ENCODE results near the gene FAM53B.
"Not testable (repeated sequence)": the region's sequence is repeated elsewhere in the genome, so short reads cannot be mapped to it uniquely, and the experiment has no call there.

The FAM53B gene

DNA sequence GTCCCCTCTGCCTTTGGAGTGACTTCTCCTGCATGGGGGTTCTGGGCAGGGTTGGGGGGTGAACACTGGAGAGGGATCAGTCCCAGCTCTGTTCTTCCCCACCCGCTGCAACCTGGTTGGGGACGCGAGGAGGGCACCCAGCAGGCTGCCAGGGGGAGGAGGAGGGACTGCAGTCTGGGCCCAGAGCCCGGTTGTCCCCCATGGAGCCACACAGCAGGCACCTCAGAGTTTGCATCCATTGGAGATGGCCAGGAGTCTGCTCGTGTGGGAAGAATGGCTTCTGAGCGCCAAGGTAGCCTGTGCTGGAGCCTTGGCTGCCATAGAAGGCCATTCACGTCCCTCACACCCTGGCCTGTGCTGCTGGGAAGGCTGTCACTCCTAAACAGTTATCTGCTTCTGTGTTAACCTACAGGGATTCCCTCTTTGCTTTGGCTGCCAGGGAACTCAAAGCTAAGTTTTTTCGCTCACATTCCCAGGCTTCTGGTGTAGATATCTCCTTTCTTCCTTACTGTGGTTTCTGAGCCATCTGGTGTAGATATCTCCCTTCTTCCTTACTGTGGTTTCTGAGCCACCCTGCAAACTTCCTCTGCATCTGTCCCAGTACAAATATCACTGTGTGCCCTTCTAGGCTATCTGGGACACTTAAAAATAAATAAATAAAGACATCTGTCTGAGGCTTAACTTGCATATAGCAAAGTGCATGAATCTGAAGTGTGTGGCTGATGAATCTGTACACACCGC lies 148.9 kb downstream of the FAM53B start:
- DNase-seq, result no peak

DNA sequence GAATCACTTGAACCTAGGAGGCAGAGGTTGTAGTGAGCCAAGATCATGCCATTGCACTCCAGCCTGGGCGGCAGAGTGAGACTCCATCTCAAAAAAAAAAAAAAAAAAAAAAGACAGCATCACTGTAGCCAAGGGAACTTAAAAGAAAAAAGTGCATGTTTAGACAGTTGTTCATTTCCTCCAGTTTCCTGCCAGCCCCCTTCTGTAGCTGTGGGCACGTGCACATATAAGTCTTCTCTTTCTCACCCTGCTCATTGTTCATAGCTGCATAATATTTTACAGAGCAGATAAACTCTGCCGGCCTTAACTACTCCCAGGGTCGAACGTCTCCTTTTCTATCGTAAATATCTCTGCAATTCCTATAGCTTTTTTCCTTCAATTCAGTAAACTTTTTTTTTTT lies 149.9 kb downstream of the FAM53B start:
- no peak for DNase-seq

DNA sequence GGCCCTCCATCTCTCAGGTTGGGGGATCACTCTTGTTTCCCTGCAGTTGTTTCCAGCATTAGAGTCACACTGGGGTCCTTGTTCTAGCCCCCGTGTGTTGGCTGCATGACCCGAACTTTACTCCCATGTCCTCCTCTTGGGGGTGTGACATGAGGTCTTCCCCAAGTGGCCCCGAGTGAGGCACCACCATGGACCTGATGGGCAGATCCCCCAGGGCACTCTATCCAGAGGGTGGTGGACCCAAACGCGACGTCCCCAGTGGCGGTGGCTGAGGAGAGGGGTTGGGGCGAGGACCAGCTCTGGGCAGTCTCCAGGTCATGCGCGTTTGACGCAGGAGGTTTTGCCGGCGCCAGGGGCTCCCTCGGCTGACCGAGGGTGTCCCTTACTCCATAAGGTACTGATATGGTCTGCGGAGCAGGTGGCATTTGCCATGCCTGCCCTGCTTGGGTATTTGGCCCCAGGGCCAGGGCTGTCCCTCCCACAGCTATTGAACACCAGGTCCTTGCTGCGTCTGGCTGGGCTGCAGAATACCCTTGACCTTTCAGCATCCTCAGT lies 150.7 kb downstream of the FAM53B start:
- no peak for DNase-seq

DNA sequence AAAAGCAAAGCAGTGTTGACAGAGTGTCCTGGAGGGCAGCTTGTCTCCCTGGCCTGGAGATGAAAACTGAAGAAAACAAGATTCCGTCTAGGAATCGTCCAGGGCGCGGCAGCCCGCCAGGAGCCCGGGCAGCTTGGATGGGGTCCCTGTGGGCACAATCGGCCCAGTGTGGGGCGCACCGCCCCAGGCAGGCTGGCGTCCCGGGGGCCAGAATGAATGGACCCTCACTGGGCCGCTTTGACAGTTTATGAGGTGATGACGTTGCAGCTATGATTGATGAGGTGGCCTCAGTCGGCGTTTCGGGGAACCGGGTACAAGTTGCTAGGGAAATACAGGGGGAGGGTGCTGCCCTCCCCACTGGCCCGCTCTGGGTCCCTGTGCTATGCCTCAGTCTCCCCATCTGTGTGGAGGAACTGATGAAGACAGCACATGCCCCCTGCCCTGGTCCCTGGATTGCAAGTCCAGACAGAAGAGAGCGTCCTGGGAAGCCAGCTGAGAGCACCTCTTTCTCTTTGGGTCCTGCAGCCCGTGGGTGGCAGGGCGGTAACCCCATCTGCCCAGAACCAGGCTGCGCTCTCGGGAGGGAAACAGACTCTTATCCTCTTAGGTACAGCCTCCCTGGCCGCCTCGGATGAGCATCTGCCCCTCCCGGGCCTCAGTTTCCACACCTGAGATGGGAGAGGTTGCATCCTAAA lies 151.3 kb downstream of the FAM53B start:
- no peak for DNase-seq

DNA sequence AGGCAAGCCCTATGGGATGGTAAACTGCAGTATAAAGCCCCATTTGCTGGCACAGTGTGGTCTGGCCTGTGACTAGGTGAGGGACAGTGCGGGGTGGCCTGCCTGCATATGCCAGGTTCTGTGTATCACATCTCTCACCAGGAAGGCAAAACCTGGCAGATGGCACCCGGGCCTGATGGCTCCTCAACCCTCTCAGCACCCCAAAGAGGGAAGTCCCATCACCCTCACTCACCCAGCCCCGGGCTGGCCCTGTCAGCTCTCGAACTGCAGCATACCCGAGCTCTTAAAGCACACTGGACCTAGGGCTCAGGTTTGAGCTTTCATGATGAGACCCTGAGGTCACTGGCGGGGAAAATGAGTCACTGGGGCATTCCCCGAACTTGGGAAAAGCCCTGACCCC lies 152.1 kb downstream of the FAM53B start:
- no peak for DNase-seq

DNA sequence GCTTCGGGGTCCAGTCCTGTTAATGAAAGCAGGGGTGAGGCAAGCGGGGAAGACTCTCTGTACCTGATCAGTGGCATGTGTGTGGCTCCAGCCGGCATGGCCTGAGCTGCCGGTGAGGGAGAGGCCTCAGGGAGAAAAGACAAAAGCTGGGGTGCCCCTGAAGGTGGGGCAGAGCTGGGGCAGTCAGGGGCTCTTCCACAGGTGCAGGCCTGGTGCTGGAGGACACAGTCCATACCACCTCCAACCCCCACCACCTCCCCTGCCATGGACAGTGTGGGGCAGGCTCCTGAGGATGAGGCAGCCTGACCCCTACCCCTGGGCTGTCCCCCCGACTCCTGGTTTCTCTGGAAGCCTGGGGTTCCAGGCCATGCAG lies 153.1 kb downstream of the FAM53B start:
- DNase-seq, result no peak

DNA sequence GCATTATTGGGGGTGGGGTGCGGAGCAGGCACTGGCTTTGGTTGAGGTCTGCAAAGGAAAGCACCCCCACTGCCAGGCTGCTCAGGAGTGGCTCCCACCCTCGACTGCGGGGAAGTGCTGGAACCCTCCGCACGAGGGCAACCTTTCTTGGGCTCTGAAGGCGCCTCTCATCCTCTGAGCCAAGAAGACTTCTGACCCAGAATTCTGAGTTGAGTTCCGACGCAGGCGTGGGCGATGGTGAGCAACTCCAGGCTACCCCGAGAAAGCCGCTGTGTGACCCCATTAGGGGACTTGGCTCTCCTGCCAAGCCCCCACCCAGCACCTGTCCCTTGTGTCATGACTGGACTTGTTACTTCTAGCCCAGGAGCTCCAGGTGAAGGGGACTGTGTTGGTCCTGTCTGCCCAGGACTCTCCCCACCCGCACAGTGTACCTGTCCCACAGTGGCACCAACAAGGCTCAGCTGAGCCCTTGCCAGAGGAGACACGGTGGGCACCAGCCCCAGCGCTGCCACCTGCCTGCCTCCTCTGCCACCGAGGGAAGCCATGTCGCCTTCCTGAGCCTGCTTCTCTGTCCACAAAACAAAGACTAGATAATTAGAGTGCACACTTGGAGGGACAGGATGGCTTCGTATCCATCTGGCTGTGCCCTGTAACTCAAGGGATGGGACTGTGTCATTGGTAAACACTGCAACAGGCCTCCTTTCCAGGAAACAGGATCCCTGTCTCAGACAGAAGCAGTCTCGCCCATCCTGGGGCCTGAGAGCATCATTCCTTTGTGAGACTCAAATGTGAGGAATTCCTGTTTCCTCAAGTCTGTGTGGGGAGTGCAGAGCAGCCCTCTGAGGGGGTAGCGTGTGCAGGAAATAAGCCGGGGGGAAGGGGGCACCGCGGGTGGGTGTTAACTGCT lies 153.7 kb downstream of the FAM53B start:
- no peak for DNase-seq

DNA sequence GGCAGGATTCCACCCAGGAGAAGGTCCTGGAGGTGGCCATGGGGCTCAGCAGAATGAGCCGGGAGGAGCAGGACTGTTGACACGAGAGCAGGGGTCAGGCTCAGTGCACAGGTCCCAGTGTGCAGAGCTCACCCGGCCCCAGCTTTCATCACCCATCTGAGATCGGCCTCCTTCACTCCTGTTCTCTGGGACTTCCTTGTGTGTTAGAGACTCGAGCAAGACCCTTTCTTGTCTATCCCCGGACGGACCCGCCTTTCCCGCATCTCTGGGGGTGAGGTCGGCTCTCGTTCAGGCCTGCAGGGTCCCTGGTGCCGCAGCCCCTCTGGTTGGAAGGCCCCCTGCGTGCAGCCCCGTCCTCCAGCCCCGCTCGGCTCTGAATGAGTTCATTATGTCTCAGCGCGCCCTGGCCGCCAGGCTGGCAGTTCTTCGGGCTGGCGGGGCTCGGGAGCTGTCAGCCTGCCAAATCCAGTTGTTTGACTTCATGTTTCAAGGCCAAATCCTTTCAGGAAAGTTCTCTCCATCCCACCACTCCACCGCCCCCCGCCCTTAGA lies 154.6 kb downstream of the FAM53B start:
- DNase-seq, result no peak

DNA sequence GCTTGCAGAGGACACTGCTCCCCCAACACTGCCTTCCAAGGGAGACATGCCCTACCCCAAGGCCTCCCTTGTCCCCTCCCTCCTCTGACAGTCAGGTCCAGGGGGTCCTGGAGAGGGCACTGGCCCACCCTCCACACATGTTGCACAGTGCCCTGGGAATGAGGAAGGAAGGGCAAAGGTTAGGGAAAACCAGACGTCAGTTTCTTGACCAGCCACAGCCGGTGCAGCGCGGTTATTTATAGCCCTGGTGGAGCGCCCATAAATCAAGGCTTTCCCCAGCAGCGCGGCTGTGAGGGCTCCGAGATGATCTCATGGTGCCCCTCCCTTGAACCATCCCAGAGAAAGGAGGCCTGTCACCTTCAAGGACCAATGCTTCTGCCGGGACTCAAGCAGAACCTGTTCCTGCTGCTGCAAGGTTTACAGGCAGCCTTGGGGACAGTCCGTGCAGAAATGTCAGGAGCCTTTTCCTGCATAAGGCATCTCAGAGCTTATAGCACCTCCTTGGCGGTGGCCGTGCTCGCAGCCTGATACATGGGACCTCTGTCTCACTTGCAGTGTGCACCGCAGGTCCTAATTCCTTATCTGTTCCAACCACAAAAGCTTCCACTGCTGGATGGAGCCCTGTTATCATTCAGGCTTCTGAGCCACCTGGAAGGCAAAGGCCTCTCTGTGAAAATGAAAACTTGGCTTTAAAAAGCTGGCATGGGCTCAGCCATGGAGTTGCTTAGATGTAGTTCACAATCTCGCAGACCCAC lies 155.3 kb downstream of the FAM53B start:
- peak; percentile 17 to 25 for DNase-seq

DNA sequence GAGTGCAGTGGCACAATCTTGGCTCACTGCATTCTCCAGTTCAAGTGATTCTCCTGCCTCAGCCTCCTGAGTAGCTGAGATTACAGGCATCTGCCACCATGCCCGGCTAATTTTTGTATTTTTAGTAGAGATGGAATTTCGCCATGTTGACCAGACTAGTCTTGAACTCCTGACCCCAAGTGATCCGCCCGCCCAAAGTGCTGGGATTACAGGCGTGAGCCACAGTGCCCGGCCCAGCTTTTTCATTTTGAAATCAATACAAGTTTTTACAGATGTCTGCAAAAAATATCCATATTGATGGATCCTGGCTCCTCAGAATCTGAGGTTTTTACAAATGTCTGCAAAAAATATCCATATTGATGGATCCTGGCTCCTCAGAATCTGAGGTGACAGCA lies 155.8 kb downstream of the FAM53B start:
- DNase-seq, result not testable (repeated sequence)

DNA sequence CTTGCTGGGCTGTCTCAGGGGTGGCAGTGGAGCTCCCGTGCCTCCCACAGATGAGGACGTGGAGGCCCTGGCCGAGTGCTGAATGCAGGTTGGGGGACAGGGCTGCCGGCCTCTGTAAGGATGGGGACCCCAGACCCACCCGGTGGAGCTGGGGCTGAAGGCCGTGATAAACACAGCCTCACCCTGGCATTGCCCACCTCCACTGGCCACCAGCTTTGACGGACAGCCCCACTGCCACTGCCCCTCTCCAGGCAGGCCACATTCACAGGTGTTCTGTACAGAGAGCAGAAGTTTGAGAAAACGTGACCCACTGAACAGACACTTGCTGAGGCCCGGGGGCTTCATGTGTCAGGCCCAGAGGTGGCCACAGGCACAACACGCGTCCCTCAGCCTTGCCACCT lies 156.4 kb downstream of the FAM53B start:
- no peak for DNase-seq

DNA sequence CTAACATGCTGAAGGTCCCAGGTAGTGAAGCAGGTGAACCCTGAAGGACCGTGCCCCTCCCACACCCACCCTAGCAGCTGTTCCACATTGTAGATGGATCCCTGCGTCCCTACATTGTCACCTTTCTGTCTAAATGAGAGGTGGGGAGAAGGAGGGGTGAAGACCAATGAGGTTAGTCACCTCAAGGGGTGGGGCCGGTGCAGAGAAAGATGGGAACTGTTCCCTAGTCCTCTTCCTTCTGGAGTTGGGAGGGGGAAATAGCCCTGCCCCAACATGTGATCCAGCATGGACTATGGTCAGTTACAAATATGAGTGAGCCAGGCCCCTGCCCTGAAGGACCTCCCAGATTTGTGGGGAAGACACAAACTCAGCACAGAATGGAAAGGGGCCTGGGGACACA lies 158.0 kb downstream of the FAM53B start:
- DNase-seq, result no peak

DNA sequence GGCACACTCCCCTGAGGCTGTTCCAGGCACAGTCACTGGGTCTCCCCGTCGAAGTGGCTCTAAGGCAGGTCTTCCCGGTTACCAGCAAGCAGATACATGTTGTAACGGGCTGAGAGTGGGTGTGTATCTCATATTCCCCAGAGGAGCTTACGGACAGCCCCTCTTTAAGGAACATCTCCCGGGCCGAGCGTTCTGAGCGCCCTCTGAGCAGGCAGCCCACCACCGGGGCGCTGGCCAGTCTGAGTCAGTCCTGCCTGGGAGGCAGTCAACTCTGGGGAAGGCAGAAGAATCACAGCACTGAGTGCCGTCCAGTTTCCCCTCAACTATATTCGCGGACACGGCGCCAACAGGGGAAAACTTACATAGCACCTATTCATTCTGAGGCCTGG lies 165.2 kb downstream of the FAM53B start:
- no peak for DNase-seq

DNA sequence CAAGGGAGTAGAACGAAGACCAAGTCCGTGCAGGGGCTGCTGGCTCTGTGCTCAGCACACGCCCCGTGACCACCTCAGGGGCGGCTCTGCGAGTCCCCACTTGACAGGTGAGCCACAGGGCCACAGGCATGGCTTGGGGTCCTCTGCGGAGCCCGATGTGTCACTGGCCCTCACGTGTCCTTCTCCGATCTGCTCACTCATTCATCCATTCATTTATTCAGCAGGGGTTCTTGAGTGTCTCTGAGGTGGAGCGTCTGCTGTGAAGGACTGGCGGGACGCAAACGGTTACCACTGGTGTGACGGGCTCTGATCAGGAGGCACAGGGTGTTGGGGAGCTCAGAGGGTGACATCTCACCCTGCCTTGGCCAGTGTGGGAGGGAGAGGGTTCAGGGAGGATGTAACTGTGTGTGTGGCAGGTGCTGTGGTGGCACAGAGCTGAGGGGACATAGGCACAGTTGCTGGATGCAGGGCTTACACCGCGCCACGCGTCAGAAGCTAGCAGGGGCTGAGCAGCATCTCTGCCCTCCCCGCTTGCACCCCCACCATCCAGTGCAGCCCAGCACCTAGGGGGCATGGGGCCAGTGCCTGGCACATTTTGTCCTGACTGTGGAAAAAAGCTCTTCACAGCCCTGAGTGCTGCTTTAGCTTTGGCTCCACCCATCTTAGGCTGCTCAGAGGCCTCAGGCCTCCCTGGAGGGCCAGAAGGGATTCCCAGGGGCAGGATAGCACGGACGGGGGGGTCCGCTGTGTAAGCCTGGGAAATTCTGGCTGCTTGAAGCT lies 165.8 kb downstream of the FAM53B start:
- no peak for DNase-seq

DNA sequence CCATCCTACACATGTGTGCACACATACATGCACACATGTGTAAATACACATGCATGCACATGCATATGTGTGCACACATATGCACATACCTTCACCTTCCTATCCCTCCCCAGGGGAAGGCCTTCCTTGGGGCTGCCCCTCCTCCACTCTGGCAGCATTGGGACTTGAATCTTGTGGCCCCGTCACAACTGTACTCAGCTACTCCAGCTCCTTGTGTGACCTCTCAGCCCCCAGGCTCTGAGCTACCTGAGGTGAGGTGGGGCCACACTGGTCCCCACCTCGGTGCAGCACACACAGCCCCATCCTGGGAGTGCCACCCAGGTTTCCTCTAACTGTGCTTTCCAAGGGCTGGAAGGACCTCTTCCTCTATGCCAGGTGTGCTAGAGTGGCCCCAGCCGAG lies 166.5 kb downstream of the FAM53B start:
- DNase-seq, result no peak

DNA sequence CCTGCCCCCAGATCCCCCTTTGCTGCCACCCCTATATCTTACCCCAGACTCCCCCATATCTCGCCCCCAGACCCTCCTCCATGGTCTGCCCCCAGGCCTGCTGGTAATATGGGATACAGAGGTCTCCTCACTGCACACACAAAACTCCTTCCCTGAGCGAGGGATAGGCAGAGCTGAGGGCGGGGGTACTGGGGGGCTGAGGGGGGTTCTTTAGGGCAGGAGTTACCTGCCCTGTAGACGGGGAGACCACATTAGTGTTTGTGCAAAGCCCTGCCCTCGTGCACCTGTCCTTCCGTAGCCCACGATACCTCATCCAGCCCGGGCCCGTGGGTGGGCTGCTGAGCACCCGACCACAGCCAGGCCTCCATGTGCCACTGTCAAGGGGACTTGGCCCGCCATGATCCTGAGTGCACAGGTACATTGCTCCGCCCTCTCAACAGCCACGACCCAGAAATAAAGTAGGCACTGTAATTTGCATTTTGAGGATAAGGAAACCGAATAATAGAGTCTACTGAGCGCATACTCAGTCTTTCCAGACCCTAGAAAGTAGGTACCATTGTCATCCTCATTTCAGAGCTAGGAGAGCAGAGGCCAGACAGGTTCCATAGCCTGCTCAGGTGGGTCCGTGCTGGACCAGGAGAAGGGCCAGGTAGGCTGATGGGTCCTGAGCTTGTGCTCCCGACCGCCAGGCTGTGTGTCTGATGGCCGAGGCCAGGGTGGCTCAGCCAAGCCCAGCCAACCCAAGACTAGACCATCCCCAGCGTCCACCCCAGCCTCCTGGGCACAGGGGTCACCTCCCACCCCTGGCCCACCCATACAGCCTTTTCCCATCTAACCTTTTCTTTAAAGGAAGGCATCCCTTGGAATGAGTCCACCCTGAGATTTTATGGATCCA lies 167.4 kb downstream of the FAM53B start:
- DNase-seq, result no peak

DNA sequence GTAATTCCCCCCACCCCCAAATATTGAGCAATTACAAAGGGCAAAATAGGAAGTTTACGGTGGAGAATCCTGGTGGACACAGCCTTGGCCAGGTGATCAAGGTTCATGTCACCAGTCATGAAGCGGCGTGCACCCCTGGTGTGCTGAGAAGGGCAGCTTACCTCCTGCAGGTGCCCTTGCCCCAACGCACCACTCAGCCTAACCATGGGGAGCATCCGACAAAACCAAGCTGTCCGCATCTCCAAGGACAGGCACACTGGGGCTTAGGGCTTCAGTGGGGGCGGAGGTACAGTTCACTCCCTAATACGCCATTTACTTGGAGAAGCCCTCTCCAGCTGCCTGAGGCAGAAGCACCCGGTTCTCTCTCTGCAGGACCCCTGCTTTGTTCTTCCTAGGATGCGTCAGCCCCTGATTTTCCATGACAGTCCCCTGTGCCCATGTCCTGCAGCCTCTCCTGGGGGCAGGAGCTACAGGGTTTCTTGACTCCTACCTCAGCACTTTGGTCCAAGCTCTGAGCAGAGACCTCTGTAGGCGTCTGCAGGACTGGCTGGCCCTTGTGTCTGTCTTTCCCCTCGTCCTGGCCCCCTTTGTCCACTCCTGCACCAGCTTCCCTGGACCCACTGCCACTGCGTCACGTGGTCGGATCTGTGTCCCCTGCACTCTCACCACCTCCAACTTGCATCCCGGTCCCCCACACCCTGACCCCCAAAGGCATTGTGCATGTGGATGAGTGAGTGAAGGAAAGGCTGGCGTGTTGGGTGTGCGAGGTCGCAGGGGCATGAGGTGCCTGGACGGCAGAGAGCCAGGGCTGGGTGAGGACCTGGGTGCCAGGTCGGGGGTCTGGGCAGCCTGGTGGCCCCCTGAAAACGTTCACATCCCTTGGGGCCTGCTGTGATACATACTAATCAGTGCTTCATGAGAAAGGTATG lies 168.8 kb downstream of the FAM53B start:
- no peak for DNase-seq

DNA sequence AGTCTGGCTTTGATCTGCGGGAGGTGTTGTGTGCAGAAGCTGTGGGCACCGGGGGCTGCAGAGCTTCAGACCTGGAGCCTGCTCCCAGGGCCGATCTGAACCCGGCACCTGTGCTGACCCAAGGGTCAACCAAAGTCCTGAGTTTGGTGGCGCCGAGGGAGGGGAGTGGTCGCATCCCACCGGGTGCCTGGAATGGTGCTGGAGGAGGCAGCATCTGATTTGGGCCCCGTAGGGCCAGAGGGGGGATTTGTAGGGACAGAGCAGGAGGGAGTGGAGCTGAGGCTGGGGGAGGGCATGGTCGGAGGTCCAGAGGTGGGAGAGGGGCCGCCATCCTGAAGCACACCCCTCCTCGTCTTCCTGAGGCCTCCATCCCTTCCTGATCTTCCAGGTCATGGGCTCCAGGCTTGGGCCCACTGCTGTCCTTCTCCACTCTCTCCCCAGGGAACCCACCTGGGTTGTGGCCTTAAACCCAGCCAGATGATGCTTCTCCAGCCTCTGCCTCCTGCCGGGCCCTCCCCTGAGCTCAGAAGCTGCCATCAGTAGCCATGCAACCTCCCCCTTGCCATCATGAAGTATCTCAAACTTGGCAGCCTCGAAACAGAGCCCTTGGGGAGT lies 169.6 kb downstream of the FAM53B start:
- DNase-seq, result no peak

All from inflammatory macrophage (primary cell).